Femur (tissue), 1 donor: ENCODE measurements around the gene TAS2R42.

Experiments
- DNase-seq: peaks from one replicate; pipeline ENCODE4 v3.0.0-alpha.2; 2017

The TAS2R42 gene

GRCh38 chr12:11186837-11187236 is at the start of gene TAS2R42:
Gene TAS2R42, minus strand, starts transcription at chr12:11186937. Its CDS starts 0 bp downstream, at chr12:11186937.
- DNase-seq = no peak

DNA sequence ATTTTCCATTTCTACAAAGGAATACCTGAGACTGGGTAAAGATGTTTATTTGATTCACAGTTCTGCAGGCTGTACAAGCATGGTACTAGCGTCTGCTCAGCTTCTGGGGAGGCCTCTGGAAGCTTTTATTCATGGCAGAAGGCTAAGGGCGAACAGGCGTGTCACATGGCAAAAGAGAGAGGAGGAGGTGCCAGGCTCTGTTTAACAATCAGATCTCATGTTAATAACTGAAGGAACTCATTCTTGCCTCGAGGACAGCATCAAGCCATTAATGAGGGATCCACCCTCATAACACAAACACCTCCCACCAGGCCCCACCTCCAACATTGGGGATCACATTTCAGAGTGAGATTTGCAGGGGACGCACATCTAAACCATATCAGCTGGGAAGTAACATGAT is 46.8 kb upstream of the TAS2R42 start:
- no peak for DNase-seq

DNA sequence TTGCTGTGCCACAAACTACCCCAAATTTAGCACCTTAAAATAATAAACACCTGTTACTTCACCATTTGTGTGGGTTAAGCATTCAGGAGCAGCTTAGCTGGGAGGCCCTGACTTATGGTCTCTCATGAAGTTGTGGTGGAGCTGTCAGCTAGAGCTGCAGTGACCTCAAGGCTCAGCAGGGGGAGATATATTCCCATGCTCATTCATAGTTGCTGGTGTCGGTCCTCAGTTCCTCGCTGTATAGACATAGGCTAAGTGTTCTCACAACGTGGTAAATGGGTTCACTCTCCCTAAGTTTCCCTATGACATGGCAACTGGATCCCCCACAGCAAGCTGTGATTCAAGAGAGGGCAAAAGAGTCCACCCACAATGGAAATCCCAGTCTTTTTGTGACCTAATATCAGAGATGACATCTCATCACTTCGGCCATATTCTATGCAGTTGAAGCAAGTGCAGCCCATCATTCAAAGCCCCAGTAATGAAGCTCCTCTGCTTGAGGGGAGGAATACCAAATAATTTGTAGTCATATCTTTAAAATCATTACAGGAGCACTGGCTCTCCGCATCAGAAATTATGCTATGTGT is 41.7 kb upstream of the TAS2R42 start:
- peak; percentile 14 for DNase-seq

DNA sequence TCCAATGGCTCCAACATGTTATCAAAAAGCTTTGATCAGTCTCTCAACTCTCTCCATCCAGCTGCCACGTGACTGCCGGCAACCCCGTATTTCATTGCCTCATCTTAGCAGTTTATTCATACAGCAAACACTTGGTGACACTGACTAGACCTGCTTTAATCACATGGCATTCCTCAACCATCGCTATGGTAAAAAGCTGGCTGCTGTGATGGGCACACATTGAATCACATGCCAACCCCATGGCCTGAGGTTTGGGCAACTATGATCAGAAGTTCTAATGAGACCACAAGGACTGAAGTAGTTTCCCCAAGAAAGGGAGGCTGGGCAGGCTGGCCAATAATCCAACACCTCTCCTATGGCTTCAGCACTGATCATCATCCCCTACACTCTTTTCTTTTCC is 40.6 kb upstream of the TAS2R42 start:
- no peak for DNase-seq

- no peak for DNase-seq
Observed at GRCh38 chr12:11209113-11209512, 22.4 kb upstream of the TAS2R42 start.

DNA sequence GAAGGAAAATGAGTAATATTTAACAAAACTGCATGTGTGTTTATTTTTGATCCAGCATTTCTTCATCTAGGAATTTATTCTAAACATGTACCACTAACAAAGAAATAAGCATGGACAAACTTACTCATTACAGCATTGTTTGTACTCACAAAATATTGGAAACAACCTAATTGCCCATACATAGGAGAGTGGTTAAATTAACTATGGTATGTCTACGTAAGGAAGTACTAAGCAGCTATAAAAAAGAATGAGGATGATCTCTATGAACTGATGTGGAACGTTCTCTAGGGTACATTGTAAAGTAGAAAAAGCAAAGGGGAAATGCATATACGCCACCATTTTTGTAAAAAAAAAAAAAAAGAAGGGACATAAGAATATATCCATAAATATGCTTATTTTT is 17.4 kb upstream of the TAS2R42 start:
- DNase-seq = no peak

GRCh38 chr12:11202811-11203210 is 16.1 kb upstream of the TAS2R42 start:
- DNase-seq = no peak

DNA sequence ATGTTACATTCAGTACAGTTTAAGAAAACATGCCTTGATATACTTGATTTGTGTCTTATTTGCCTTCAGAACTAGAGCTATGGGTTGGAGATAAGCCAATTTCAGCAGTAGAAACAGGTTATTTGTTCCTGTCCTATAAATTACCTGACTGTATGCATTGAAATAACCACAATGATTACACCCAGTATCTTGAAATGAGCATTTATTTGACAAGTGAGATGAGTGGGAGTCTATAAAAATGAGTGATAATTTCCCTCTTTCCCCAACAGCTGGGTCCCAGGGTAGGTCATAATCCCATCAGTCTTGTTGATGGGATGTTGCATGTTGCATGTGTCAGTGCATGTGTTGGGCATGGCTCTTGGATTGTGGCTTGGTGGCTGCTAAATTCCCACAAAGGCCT is 3.7 kb downstream of the TAS2R42 start:
- DNase-seq = no peak

- no peak for DNase-seq
Observed at GRCh38 chr12:11182529-11182928, 4.2 kb downstream of the TAS2R42 start.

- DNase-seq = no peak
Observed at GRCh38 chr12:11178250-11178649, 8.5 kb downstream of the TAS2R42 start.

- DNase-seq = no peak
Observed at GRCh38 chr12:11174022-11174421, 12.7 kb downstream of the TAS2R42 start.

- DNase-seq = no peak
Observed at GRCh38 chr12:11171969-11172675, 14.6 kb downstream of the TAS2R42 start.

DNA sequence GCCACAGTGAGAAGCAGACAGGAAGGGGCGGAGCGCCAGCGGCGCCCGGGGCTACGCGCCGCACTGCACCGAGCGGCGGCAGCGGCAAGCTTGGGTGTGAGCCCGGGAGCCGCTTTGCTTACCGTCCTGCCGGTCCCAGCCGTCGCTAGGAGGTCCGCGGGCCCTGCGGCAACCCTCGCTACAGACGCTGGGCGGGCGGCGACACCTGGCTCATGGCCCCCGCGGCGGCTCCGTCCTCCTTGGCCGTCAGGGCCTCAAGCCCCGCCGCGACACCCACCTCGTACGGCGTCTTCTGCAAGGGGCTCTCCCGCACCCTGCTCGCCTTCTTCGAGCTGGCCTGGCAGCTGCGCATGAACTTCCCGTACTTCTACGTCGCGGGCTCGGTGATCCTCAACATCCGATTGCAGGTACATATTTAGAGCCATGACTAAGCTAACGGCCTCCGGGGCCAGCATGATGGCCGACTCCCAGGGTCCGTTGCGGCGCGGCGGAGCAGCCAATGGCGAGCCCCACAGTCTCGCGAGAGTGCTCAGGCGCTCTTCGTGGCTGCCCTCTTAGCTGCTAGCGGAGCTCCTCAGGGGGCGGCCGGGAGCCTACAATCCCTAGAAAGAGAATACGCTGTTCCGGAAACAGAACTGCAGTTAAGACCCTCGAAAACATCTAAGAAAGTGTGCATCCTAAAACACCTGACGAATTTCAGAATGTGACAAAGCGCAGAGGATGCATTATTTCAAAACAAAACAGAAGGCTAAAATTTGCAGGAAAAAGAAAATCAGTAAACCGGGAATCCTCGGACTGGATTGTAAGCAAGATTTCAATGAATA is 15.4 kb downstream of the TAS2R42 start, which contains the start of gene SMIM10L1:
Gene SMIM10L1 (plus strand): TSS at position 50 of the 824 bp plus-strand sequence. CDS start 163 bp downstream, at position 213.
- DNase-seq = peak; percentile 96

GRCh38 chr12:11170810-11171144 is 16.0 kb downstream of the TAS2R42 start:
- no peak for DNase-seq

GRCh38 chr12:11166300-11166699 is 20.4 kb downstream of the TAS2R42 start:
- no peak for DNase-seq

DNA sequence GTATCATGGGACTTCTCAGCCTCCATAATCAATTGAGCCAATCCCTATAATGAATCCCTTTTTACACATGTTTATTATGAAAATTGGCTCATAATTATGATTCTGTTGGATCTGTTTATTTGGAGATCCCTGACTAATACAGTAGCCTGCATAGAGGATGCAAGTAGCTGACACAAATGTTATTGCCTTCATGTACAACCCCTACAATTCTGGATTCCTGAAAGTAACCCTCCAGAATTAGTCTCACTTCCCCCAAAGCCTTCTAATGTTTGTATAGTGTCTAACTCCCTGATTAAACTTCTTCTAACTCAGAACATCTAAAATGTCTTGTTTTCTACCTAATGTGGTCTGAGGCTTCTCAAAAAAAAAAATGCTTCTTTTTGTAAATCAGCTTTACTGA is 22.4 kb downstream of the TAS2R42 start:
- no peak for DNase-seq

- DNase-seq = no peak
Observed at GRCh38 chr12:11162502-11162901, 24.2 kb downstream of the TAS2R42 start.

- no peak for DNase-seq
Observed at GRCh38 chr12:11158885-11159444, 27.8 kb downstream of the TAS2R42 start.

DNA sequence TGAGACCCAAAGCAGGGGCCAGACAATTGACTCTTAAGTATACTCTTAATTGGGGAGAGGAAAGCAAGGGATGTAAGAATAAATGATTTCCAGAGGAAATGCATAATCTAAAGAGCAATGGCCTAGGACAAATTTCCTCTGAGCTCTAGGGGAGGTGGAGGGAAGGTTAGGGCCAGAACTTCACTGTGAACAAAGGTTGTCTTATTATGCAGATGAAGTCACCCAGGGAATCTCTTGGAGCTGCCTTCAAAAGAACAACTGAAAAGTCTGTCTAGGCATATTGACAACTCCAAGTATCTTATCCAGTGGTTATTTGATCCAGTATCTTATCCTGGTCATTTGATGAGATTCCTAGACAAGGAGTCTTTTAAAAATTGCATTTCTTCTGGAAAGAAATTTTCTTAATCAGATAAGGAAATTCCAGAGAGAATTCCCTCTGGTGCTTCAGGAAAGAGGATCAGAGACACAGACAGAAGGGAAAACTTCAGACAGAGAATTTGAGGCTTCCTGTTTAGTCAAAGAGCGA is 32.3 kb downstream of the TAS2R42 start:
- DNase-seq = no peak

GRCh38 chr12:11152725-11153124 is 34.0 kb downstream of the TAS2R42 start:
- no peak for DNase-seq

GRCh38 chr12:11150832-11151231 is 35.9 kb downstream of the TAS2R42 start:
- DNase-seq = no peak

DNA sequence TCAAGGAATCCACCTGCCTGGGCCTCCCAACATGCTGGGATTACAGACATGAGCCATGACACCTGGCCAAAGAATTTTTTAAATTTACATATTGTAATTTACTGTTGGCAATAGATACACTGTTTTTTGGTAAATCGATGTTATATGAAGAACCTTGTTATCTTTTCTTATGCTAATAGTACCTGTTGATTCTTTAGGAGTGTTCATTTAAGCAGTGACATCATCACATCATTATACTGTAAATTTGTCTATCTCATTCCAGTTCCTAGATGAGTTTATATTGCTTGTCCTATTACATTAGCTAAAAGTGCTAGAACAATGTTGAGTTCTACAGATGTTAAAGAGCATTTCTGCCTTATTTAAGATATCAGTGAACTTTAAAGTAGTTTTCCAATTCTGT is 39.3 kb downstream of the TAS2R42 start:
- no peak for DNase-seq

GRCh38 chr12:11144297-11144696 is 42.4 kb downstream of the TAS2R42 start:
- no peak for DNase-seq
